Measurements from ENCODE around the gene RAB22A. TPM values are rescaled to one million over a fixed set of nuclear protein-coding genes. Genes with fewer than 3 reads are reported as not detected.

RAB22A gene
- total RNA-seq, 1 experiment from 2014 or later: 9.9 TPM

GRCh38 chr20:58277107-58277506 lies 32.4 kb upstream of the RAB22A start:
- Histone ChIP-seq H3K9me2 (ENCODE audit: insufficient read depth) (no peaks in the 10 kb centered on the region), H3K27me3 (ENCODE audit: insufficient read depth, low read length) (no peaks in the 10 kb centered on the region), H3K36me3 (ENCODE audit: control insufficient read depth in 1 of 2, insufficient read depth in 2 of 2, low read length in 2 of 2) (no peaks in the 10 kb centered on the region), H3K4me3 (replicated peaks in 1 of 2; ENCODE audit: low read depth in 1 of 2, low read length in 2 of 2) (no peak overlapping the region), H3K27ac (ENCODE audit: low read depth, low read length) (no peak overlapping the region), H3K4me2 (ENCODE audit: low read length) (no peak overlapping the region), H3K9ac (ENCODE audit: low read length) (no peak overlapping the region), H2AFZ (ENCODE audit: low read depth, low read length, poor library complexity, severe bottlenecking) (no peak overlapping the region), H3K9me3 (ENCODE audit: control insufficient read depth in 1 of 2, insufficient read depth in 1 of 2, low read depth in 1 of 2, low read length in 2 of 2) (peaks cover 0 to 6% of the 10 kb centered on the region in 2 experiments; a peak in 1 of 4 replicates), H4K20me1 (ENCODE audit: insufficient read depth) (no peaks in the 10 kb centered on the region), H3K4me1 (ENCODE audit: control insufficient read depth in 1 of 2, insufficient read depth in 2 of 2, low read length in 2 of 2) (no peaks in the 10 kb centered on the region), H3K79me2 (ENCODE audit: insufficient read depth, low read length) (peaks cover 8% of the 10 kb centered on the region)
- CTCF ChIA-PET: no interaction called here
- RAD21 ChIA-PET (ENCODE audit: low non-redundant PET in 1 of 2, low total read pairs in 2 of 2, uncharacterized antibody in 2 of 2, unreplicated experiment in 2 of 2): no interaction called here
- BruUV-seq (replicated peaks): no TSS peak
- DNase-seq (ENCODE audit: low read depth, low spot score) (no peak), ATAC-seq (no peak)
- TF ChIP-seq ELF1 (IDR thresholded peaks at IDR 0.05; ENCODE audit: borderline replicate concordance, low read depth): no peak
- intact Hi-C loops (cut with micrococcal nuclease): no loop called here
- POLR2A ChIA-PET: no interaction called here

DNA sequence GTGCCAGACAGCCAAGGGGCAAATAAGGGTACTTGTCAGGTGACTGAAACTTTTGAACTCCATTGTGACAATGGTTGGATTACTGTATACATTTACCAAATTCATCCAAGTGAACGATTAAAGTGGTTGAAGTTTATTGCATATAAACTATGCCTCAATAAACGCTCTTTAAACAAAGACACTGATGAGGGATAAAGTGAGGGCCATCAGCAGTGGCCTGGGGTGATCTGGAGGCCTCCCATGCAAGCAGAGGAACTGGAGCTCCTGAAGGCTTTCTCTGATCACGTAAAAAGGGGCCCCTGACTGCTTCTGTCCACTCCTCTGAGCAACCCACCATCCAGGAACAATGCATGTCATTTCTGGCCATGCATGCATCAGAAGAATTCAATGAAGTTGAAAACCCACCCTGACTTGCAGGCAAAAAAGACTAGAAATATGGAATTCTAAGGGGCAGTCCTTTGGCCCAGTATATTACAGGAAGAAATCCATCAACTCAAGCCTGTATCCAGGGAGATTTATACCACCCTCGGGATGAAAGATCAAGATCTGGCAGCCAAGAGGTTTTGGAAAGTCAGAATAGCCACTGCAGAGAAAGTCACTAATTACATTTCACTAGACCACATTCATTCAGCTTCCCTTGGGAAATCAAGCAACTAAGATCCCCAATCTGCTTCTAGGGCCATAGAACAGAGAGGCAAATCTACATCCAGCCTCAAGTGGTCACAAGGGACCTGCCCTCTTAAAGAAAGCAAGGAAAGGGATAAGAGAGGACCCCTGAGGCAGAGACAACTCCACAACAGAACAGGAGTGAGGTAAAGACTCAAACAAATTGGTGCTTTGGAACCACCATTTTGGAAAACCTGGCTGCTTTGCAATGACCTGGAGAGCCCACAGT lies 31.7 kb upstream of the RAB22A start:
- no TSS peak for BruUV-seq (replicated peaks)
- no peak overlapping the region for H3K9ac ChIP-seq (ENCODE audit: low read length)
- DNase-seq (ENCODE audit: low read depth, low spot score): no peak
- no peak overlapping the region for H3K4me3 ChIP-seq (replicated peaks in 1 of 2; ENCODE audit: low read depth in 1 of 2, low read length in 2 of 2)
- ATAC-seq: no peak
- POLR2A ChIA-PET: no interaction called here
- no peaks in the 10 kb centered on the region for H4K20me1 ChIP-seq (ENCODE audit: insufficient read depth)
- no peak overlapping the region for H2AFZ ChIP-seq (ENCODE audit: low read depth, low read length, poor library complexity, severe bottlenecking)
- RAD21 ChIA-PET (ENCODE audit: low non-redundant PET in 1 of 2, low total read pairs in 2 of 2, uncharacterized antibody in 2 of 2, unreplicated experiment in 2 of 2): no interaction called here
- H3K27me3 ChIP-seq (ENCODE audit: insufficient read depth, low read length): no peaks in the 10 kb centered on the region
- H3K9me3 ChIP-seq (ENCODE audit: control insufficient read depth in 1 of 2, insufficient read depth in 1 of 2, low read depth in 1 of 2, low read length in 2 of 2): peaks cover 0 to 6% of the 10 kb centered on the region in 2 experiments; a peak in 1 of 4 replicates
- intact Hi-C loops (cut with micrococcal nuclease): no loop called here
- H3K4me2 ChIP-seq (ENCODE audit: low read length): no peak overlapping the region
- H3K36me3 ChIP-seq (ENCODE audit: control insufficient read depth in 1 of 2, insufficient read depth in 2 of 2, low read length in 2 of 2): no peaks in the 10 kb centered on the region
- H3K27ac ChIP-seq (ENCODE audit: low read depth, low read length): no peak overlapping the region
- CTCF ChIA-PET: no interaction called here
- H3K79me2 ChIP-seq (ENCODE audit: insufficient read depth, low read length): peaks cover 8% of the 10 kb centered on the region
- H3K4me1 ChIP-seq (ENCODE audit: control insufficient read depth in 1 of 2, insufficient read depth in 2 of 2, low read length in 2 of 2): no peaks in the 10 kb centered on the region
- H3K9me2 ChIP-seq (ENCODE audit: insufficient read depth): no peaks in the 10 kb centered on the region
- TF ChIP-seq CTCF (IDR thresholded peaks at IDR 0.05 in 2 of 3, conservative IDR thresholded peaks at IDR 0.05 in 1 of 3; ENCODE audit: borderline replicate concordance in 1 of 3, insufficient read depth in 1 of 3, low read depth in 2 of 3, low read length in 2 of 3) (no peak), POLR2A (IDR thresholded peaks at IDR 0.05; ENCODE audit: borderline replicate concordance, extremely low read depth, insufficient read depth, insufficient read length) (no peak), CEBPB (IDR thresholded peaks at IDR 0.05; ENCODE audit: low read depth) (no peak), EZH2 (IDR thresholded peaks at IDR 0.05) (no peak), JUND (IDR thresholded peaks at IDR 0.05) (no peak), SP1 (IDR thresholded peaks at IDR 0.05; ENCODE audit: low read depth) (no peak), EGR1 (IDR thresholded peaks at IDR 0.05; ENCODE audit: low read depth) (no peak), POLR2AphosphoS5 (IDR thresholded peaks at IDR 0.05; ENCODE audit: low read depth, low read length) (no peak), ZFX (IDR thresholded peaks at IDR 0.05) (no peak), FOSL1 (IDR thresholded peaks at IDR 0.05; ENCODE audit: low read depth) (no peak), TCF7L2 (IDR thresholded peaks at IDR 0.05; ENCODE audit: borderline replicate concordance, extremely low read depth, insufficient read depth, insufficient read length) (no peak), SIN3A (IDR thresholded peaks at IDR 0.05; ENCODE audit: low read depth) (no peak), ZNF274 (IDR thresholded peaks at IDR 0.05; ENCODE audit: low read depth, low read length) (no peak), ELF1 (IDR thresholded peaks at IDR 0.05; ENCODE audit: borderline replicate concordance, low read depth) (no peak), RAD21 (IDR thresholded peaks at IDR 0.05; ENCODE audit: low read depth) (no peak), SRF (IDR thresholded peaks at IDR 0.05; ENCODE audit: low read depth) (no peak)
- TF ChIP-seq, protein P1, sequence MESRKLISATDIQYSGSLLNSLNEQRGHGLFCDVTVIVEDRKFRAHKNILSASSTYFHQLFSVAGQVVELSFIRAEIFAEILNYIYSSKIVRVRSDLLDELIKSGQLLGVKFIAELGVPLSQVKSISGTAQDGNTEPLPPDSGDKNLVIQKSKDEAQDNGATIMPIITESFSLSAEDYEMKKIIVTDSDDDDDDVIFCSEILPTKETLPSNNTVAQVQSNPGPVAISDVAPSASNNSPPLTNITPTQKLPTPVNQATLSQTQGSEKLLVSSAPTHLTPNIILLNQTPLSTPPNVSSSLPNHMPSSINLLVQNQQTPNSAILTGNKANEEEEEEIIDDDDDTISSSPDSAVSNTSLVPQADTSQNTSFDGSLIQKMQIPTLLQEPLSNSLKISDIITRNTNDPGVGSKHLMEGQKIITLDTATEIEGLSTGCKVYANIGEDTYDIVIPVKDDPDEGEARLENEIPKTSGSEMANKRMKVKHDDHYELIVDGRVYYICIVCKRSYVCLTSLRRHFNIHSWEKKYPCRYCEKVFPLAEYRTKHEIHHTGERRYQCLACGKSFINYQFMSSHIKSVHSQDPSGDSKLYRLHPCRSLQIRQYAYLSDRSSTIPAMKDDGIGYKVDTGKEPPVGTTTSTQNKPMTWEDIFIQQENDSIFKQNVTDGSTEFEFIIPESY (IDR thresholded peaks at IDR 0.05; ENCODE audit: extremely low read depth, insufficient replicate concordance, low read length): no peak

All from HCT116 (cell line).